Activated T-helper 1 cell treated with anti-CD3 and anti-CD28 coated beads, Interleukin-12 subunit alpha, Interleukin-12 subunit beta, Interleukin-2, Interleukin-4 antibody, amounts not matched to agents 30 ng/mL and 10 ng/mL and 1 ng/mL, durations not matched to agents 14 hours and 24 hours and 36 hours (primary cell): Measurements from ENCODE around the gene FRZB. TPM values are rescaled to one million over a fixed set of nuclear protein-coding genes. Genes with fewer than 3 reads are reported as not detected.

Experiments used
- DNase-seq: peaks from one replicate; pipeline ENCODE4 v3.0.0; 2021; ENCODE audit warnings: low spot score
- H3K27ac Mint-ChIP-seq: one replicate; pipeline ENCODE4 v1.8.0; 2021; ENCODE audit warnings: mild to moderate bottlenecking, mixed read lengths
- H3K27me3 Mint-ChIP-seq: one replicate; pipeline ENCODE4 v1.8.0; 2022; ENCODE audit warnings: mild to moderate bottlenecking, moderate library complexity, mixed read lengths; ENCODE audit not compliant: insufficient read depth
- H3K36me3 Mint-ChIP-seq: one replicate; pipeline ENCODE4 v1.8.0; 2021; ENCODE audit warnings: low read depth, mixed read lengths
- H3K4me1 Mint-ChIP-seq: one replicate; pipeline ENCODE4 v1.8.0; 2021; ENCODE audit warnings: low read depth, mixed read lengths
- H3K4me3 Mint-ChIP-seq: one replicate; pipeline ENCODE4 v1.8.0; 2021; ENCODE audit warnings: mild to moderate bottlenecking, moderate library complexity, mixed read lengths
- H3K9me3 Mint-ChIP-seq: one replicate; pipeline ENCODE4 v1.8.0; 2021; ENCODE audit warnings: mixed read lengths
- intact Hi-C: fragments of 100-400 bp; cut with micrococcal nuclease; formaldehyde crosslinking; loops from one replicate; pipeline ENCODE4 v1.15.1; 2024
- total RNA-seq: library from RNA; stranded (reverse); gene quantifications from 2 replicates; pipeline ENCODE4 v1.2.3, GENCODE V29; 2022

Gene FRZB
- total RNA-seq, 1 donor from 2014 or later = not detected

- DNase-seq = no peak
- no peaks in the 10 kb centered on the region for H3K27me3 Mint-ChIP-seq
- intact Hi-C loops = loop anchor here (1.0 kb wide), 1 partner anchor 196 kb away; no protein-coding TSS in a partner anchor
- no peak overlapping the region for H3K27ac Mint-ChIP-seq
- H3K4me3 Mint-ChIP-seq = no peak overlapping the region
- no peaks in the 10 kb centered on the region for H3K4me1 Mint-ChIP-seq
- peaks cover 6% of the 10 kb centered on the region for H3K36me3 Mint-ChIP-seq
- peaks cover 3% of the 10 kb centered on the region for H3K9me3 Mint-ChIP-seq
Measured at GRCh38 chr2:182784777-182785176, 81.7 kb downstream of the FRZB start.

- no peak for DNase-seq
- Mint-ChIP-seq H3K9me3 (peaks cover 3% of the 10 kb centered on the region), H3K4me1 (no peaks in the 10 kb centered on the region), H3K27me3 (no peaks in the 10 kb centered on the region), H3K36me3 (peaks cover 6% of the 10 kb centered on the region), H3K27ac (no peak overlapping the region), H3K4me3 (no peak overlapping the region)
- intact Hi-C loops = loop anchor here (1.0 kb wide), 1 partner anchor 196 kb away; no protein-coding TSS in a partner anchor
Measured at GRCh38 chr2:182784058-182784706, 82.3 kb downstream of the FRZB start.

Other genes starting within 250 kb of the FRZB start
- gene DNAJC10, start 150.4 kb downstream of the FRZB start, total RNA-seq = 68.7 and 69.5 TPM in 2 replicates
- 14.4 and 16.4 TPM in 2 replicates for gene NCKAP1, start 171.8 kb upstream of the FRZB start, total RNA-seq
- 1.0 and 1.7 TPM in 2 replicates for gene DUSP19, start 212.1 kb upstream of the FRZB start, total RNA-seq